Nephron (organoid): ENCODE results near the gene LAMB4.

ENCODE experiments used
- H3K27ac Mint-ChIP-seq, 3 experiments: 2 replicates each; pipeline ENCODE4 v1.8.0; 2020; ENCODE audit warnings: mixed read lengths in 3 of 3, mild to moderate bottlenecking in 2 of 3, moderate library complexity in 1 of 3
- H3K27me3 Mint-ChIP-seq: 2 replicates; pipeline ENCODE4 v1.8.0; 2021; ENCODE audit warnings: low read depth, mild to moderate bottlenecking, moderate library complexity, mixed read lengths
- H3K36me3 Mint-ChIP-seq: 2 replicates; pipeline ENCODE4 v1.8.0; 2020; ENCODE audit warnings: low read depth, mixed read lengths
- H3K4me1 Mint-ChIP-seq: 2 replicates; pipeline ENCODE4 v1.8.0; 2020; ENCODE audit warnings: mixed read lengths
- H3K4me3 Mint-ChIP-seq, 3 experiments: 2 replicates each; pipeline ENCODE4 v1.8.0; 2020; ENCODE audit warnings: mild to moderate bottlenecking in 3 of 3, mixed read lengths in 3 of 3, moderate library complexity in 2 of 3
- H3K9me3 Mint-ChIP-seq: 2 replicates; pipeline ENCODE4 v1.8.0; 2020; ENCODE audit warnings: mixed read lengths
- CTCF ChIP-seq, 3 experiments: fragments of 200-600 bp; sonication (generic); IDR thresholded peaks; one replicate each; pipeline ENCODE4 v1.5.0; 2021; ENCODE audit warnings: antibody characterized with exemption in 3 of 3; ENCODE audit not compliant: unreplicated experiment in 3 of 3

The LAMB4 gene, protein sequence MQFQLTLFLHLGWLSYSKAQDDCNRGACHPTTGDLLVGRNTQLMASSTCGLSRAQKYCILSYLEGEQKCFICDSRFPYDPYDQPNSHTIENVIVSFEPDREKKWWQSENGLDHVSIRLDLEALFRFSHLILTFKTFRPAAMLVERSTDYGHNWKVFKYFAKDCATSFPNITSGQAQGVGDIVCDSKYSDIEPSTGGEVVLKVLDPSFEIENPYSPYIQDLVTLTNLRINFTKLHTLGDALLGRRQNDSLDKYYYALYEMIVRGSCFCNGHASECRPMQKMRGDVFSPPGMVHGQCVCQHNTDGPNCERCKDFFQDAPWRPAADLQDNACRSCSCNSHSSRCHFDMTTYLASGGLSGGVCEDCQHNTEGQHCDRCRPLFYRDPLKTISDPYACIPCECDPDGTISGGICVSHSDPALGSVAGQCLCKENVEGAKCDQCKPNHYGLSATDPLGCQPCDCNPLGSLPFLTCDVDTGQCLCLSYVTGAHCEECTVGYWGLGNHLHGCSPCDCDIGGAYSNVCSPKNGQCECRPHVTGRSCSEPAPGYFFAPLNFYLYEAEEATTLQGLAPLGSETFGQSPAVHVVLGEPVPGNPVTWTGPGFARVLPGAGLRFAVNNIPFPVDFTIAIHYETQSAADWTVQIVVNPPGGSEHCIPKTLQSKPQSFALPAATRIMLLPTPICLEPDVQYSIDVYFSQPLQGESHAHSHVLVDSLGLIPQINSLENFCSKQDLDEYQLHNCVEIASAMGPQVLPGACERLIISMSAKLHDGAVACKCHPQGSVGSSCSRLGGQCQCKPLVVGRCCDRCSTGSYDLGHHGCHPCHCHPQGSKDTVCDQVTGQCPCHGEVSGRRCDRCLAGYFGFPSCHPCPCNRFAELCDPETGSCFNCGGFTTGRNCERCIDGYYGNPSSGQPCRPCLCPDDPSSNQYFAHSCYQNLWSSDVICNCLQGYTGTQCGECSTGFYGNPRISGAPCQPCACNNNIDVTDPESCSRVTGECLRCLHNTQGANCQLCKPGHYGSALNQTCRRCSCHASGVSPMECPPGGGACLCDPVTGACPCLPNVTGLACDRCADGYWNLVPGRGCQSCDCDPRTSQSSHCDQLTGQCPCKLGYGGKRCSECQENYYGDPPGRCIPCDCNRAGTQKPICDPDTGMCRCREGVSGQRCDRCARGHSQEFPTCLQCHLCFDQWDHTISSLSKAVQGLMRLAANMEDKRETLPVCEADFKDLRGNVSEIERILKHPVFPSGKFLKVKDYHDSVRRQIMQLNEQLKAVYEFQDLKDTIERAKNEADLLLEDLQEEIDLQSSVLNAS (N-terminal part only)

GRCh38 chr7:108130261-108130660, at the start of gene LAMB4:
TSS of gene LAMB4 (minus strand) at chr7:108130361. CDS start at chr7:108123164, 7,197 bp downstream.
- H3K36me3 Mint-ChIP-seq = no peaks in the 10 kb centered on the region

DNA sequence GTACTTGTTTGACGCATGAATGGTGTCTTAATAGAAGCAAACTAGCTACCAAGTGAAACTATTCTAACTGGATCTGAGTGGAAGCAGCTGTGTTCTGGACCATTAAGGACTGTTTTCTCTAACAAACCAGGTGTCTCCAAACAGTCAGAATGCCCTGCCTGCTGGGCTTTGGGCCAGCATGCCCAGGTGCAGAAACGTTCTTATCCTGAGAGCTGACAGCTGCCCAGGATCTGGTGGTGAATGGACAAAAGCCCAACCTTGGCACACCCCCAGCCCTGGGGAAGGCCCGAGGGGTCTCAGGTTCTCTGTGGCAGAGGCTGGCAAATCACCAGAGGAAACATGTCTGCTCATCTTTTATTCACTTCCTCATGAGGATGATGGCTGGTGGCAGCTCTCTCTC, 48.2 kb upstream of the LAMB4 start:
- no peak for TF ChIP-seq CTCF (IDR thresholded peaks at IDR 0.05; ENCODE audit: unreplicated experiment in 3 of 3)
- no peaks in the 10 kb centered on the region for H3K4me1 Mint-ChIP-seq
- no peaks in the 10 kb centered on the region for H3K36me3 Mint-ChIP-seq
- no peak overlapping the region for H3K27ac Mint-ChIP-seq
- H3K4me3 Mint-ChIP-seq = no peak overlapping the region
- H3K9me3 Mint-ChIP-seq = no peaks in the 10 kb centered on the region
- no peaks in the 10 kb centered on the region for H3K27me3 Mint-ChIP-seq

More at GRCh38 chr7:108130261-108130660, at the start of gene LAMB4:
- no peak within 1 kb of the TSS for H3K4me3 Mint-ChIP-seq
- H3K4me1 Mint-ChIP-seq = peaks cover 3% of the 10 kb centered on the region
- H3K27ac Mint-ChIP-seq = no peak within 1 kb of the TSS
- H3K9me3 Mint-ChIP-seq = no peaks in the 10 kb centered on the region
- peaks cover 3% of the 10 kb centered on the region for H3K27me3 Mint-ChIP-seq
- no peak for TF ChIP-seq CTCF (IDR thresholded peaks at IDR 0.05; ENCODE audit: unreplicated experiment in 3 of 3)

GRCh38 chr7:108171164-108171563, 41.0 kb upstream of the LAMB4 start:
- TF ChIP-seq CTCF (IDR thresholded peaks at IDR 0.05; ENCODE audit: unreplicated experiment in 3 of 3) = no peak
- Mint-ChIP-seq H3K27me3 (no peaks in the 10 kb centered on the region), H3K4me1 (no peaks in the 10 kb centered on the region), H3K9me3 (no peaks in the 10 kb centered on the region), H3K36me3 (no peaks in the 10 kb centered on the region), H3K4me3 (no peak overlapping the region), H3K27ac (no peak overlapping the region)

GRCh38 chr7:108170251-108170650, 40.1 kb upstream of the LAMB4 start:
- Mint-ChIP-seq H3K4me1 (no peaks in the 10 kb centered on the region), H3K4me3 (no peak overlapping the region), H3K9me3 (no peaks in the 10 kb centered on the region), H3K36me3 (no peaks in the 10 kb centered on the region), H3K27ac (no peak overlapping the region), H3K27me3 (no peaks in the 10 kb centered on the region)
- no peak for TF ChIP-seq CTCF (IDR thresholded peaks at IDR 0.05; ENCODE audit: unreplicated experiment in 3 of 3)

DNA sequence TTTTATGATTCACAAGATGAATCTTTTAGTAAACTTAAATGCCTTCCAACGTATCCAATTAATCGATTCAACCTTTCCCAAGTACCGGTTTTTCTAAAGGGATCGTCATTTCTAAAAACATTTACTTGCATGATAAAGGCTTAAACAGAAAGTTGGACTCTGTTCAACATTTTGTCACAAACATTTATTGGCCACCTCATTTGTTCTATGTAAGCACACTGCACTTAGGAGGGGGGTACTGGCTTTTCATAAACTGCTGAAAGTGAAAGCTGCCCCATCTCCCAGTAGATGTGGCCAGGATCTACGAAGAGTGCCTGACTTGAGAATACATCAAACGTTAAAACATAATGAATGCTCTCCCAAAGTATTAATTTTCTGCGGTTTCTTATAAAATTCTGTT, 37.3 kb upstream of the LAMB4 start:
- Mint-ChIP-seq H3K4me3 (no peak overlapping the region), H3K36me3 (no peaks in the 10 kb centered on the region), H3K27ac (no peak overlapping the region), H3K4me1 (no peaks in the 10 kb centered on the region), H3K9me3 (no peaks in the 10 kb centered on the region), H3K27me3 (no peaks in the 10 kb centered on the region)
- TF ChIP-seq CTCF (IDR thresholded peaks at IDR 0.05; ENCODE audit: unreplicated experiment in 3 of 3) = no peak
